Non-pigmented ciliary epithelial cell (primary cell): Measurements from ENCODE around the gene PODXL.
A peak's percentile ranks its signal among the peaks of the same experiment; 100 is the strongest.
"Not testable (repeated sequence)": the region's sequence is repeated elsewhere in the genome, so short reads cannot be mapped to it uniquely, and the experiment has no call there.

Source experiments
- DNase-seq: peaks from one replicate; pipeline ENCODE4 v3.0.0-alpha.2; 2010; ENCODE audit warnings: low read depth

Gene PODXL

DNA sequence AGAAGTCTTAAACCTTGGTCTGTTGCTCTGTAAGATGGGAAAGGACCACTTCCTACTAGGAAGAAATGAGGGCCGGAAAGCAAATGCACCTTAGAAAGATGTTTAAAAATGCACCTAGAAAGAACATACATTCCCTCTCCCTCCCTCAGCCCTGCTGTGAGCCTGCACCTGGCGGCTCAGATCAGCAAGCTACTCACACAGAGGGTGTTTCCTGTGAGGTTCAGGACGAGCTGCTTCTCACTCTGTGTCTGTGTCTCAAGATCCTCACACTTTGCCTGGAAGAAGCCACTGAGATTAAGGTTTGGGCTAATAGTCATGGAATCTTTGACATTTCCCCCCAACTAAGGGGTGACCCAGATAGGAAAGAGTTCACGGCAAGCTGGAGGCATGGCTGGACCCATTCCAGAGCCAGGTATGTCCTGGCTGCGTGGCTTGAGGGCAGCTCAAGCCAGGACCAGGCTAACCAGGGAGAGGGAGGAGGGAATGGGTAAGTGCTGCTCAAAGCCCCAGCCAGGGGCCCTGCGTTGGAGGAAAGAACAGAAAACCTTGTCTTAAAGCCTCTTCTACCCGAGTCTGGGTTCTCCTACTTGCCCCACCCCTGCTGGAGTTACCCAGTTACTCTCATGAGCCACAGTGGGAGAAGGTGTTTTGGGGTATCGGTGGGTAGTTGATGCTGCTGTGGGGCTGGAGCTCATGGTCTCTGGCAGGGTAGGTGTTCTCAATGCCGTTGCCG, 47.5 kb downstream of the PODXL start:
- DNase-seq = no peak

DNA sequence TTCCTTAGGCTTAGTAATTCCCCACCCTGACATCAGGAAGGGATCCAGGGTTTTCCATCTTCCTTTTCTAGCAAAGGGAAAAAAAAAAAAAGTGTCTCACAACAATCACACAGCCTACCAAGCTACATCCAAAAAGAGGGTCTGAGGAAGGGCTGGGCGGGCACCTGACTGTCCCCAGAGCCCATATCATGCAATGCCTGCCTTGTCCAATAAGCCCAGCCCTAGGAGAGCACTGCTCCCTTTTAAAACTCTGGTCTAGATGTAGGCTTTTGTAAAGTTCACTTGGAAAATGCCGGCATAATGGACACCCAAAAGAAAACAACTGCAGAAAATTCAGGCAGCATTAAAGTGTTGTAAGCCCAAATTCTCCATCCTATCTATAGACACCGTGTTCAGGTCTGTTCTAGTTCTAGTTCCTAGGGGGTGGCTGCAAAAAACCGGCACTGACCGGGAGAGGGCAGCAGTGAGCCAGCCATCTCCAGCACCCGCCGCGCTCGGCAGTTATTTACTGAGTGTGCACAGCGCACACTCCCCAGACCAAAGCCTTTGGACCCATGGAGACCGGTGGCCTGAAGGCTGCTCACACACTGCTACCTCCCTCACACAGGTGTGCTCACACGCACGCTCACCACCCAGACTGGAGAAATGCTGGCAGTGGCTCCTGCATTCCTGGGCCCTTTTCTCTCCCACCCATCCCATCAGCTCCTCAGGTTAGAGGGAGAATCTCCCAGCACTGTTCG, 48.7 kb downstream of the PODXL start:
- DNase-seq = no peak

DNA sequence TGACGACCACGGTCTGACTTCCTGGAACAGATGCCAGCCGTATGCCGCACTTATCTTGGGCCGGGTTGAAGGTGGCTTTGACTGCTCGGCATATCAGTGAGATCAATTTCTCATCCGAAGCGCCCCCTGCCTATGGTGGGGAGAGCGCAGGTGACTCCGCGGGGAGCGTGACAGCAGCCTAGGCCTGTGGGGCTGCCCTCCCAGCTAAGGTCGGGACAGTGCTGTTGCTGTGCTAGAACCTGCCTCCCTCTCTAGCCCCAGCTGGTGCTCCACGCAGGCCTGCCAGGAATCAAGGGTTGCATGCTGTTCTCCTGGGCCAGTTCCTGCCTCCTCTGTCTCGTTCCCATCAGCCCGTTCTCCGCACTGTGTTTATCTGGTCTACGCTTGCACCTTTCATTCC, 49.8 kb downstream of the PODXL start:
- no peak for DNase-seq

DNA sequence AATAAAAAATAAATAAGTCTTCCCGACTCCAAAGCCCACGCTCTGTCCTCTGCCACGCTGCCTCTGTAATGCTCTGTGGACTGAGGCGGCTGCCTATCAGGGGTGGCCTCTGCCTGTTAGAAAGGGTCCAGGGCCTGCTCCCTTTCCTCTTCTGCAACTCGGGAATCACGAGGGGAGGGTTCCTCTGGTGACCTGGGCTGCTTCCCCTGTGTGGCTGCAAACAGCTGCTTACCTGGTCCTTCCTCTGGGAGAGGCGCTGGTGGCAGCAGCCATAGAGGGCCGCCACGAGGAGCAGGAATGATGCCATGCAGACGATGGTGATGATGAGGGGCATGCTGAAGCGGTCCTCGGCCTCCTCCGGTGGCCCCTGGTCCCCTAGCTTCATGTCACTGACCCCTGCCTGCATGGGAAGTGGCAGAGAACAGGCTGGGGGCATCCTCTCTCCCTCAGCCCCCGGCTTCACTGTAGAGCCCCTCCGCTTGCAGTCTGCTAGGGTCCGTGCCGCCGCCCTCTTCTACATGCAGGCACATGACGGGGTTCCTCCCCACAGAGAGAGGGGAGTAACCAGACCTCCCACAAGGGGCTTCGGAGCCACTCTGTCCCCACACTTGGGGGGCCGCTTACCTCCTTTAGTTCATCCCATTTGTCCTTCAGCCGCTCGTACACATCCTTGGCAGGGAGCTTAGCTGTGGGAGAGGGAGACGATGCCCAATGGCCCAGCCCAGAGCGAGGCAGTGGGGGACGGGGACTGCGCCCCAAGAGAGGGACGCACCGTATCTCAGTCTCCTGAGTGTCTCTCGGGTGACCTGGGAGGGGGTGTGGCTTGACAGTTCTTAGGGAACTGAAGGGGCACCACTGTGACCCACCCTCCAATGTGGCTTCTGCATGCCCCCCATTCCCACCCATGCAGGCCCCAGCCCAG, 50.5 kb downstream of the PODXL start:
- no peak for DNase-seq

DNA sequence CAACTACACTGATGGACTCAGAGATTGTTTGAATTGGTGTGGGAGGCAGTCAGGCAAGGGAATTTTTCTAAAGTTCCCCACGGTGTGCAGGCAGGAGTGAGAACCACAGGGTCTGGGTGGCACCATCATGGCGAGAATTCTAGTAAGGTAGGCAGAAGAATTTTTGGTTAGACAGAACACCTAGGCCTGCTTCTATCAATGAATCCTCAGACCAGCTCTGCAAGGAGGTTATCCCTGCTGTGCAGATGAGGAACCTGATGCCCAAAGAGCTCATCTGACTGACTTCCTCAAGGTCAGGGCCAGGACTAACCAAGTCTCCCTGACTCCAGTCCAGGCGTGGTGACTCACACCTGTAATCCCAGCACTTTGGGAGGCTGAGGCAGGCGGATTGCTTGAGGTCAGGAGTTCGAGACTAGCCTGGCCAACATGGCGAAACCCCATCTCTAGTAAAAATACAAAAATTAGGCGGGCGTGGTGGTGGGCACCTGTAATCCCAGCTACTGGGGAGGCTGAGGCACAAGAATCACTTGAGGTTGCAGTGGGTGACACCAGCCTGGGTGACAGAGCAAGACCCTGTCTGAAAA, 51.3 kb downstream of the PODXL start:
- DNase-seq = not testable (repeated sequence)

DNA sequence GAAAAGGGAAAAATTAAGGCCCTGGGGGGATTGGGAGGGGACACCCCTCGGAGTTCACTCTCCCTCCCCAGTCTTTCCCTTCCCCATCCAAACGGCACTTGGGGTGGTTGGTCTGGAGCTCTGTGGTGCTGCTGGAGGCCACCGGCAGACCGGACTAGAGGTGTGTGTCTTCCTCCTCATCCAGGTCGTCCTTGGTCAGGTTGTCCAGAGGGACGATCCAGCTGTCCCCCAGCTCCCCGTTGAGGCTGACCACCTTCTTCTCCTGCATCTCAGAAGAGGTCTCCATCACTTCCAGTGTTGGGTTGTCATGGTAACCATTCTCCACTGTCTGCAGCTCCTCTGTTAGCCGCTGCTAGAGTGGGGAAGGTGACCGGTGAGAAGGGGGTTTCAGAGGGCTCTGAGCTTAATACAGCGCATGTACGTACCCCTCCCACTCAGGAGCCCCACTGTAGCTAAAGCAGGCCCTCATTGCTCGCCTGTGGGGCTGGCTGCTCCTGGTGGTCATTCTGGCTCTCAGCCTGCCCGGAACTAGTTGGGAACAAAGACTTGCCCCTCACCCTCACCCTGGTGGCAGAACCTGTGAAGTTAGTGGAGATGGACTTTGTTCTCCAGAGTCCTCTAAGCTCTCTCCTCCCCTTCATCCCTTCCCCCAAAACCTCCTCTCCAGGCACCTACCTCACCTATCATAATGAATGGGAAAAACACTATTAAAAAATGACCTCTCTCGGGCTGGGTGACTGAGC, 52.1 kb downstream of the PODXL start:
- DNase-seq = no peak

DNA sequence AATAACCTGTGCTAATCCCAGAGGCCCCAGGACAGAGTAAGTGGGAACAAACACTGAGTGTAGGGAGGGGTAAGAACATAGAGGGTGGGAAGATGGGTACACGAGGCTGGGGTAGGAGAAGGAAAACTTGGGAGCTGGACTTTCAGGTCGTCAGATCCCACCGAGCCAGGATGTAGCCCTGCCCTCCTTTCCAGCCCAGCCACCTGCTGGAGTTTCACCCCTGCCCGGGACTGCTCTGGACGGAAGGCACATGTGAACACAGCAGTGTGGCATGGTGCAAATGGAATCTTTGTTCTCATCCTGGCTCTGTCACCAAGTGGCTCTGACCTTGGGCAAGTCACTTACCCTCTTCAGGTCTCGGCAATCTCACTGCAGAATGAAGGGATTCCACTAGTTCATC, 52.8 kb downstream of the PODXL start:
- DNase-seq = no peak

DNA sequence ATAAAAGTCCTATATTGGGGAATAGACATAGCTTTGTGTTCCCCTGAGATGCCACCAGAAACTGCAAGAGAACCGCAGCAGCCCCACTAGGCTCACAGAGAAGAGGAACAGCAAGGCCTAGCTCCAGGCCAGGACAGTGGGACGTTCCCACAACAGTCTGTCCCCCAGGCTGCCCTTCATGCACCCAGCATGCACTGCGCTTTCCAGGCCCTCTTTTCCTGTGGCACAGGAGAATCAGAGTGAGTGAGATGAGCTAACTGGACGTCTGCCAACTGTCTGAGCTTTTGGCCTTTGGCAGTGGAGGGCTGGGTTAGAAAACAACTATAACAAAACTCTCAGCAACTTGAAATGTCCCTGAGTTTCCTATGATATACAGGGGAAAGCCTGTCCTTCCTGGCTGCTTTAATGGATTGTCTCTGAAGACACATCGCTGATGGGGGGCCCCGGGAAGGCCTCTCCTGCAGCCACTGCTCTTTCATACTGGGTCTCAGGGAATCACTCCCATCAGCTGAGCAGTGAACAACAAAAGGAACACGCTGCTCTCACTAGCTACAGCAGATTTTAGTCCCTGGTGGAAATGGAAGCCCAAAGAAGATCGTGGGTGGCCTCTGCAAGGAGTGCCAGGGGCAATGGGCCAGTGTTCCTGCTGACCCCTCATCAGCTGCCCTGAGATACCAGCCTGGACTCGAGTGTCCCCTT, 53.5 kb downstream of the PODXL start:
- DNase-seq = no peak

DNA sequence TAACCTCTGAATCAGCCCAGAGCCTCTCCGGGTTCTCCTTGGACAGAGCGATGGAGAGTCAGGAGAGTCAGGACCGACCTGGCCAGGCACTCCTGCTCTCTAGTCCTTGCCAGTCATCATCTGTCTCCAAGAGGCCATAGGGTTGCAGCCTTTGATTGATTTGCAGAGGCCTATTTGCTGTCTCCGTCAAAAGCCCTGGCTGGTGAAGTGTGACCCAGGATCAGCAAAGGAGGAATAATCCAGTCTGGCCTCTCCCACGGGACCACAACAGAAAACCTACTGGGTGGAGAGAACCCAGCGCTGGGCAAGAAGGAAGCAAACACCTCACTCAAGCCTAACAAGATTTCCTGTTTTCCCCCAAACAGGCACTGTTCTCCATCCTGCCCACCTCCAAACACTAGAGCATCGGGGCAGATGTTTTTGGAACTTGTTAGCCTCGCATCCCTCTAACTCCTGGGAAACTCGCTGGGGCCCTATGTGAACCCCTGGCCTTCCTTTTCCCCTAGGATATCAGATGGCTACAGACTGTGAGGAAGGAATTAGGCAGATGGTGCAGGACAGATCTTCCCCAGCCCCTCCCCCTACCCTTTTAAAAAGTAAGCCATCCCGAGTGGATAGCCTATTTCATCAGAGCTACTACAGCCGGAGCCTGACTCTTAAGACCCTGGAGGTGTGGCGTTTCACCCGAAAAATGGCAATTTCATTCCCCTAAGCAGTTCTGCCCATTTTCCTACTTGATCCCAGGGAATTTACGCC, 54.3 kb downstream of the PODXL start:
- no peak for DNase-seq

DNA sequence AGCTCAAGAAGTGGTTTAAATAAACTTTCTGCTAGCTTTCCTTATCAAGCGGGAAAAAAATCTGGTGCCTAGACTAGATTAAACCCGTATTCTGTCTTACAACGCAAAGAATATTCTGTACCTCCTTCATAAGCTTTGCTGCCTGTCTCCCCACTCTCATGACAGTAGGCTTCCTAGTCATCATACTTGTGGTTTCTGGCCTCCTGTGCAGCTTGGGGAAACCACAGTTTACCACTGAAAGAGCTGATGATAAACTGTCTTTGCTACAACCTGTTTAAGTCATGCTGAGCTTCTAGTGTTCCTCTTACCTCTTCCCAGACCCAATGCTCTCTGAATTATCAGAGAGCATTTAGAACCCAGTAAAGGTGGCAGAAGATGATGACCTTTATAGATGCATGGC, 55.0 kb downstream of the PODXL start:
- peak; percentile 61 for DNase-seq

DNA sequence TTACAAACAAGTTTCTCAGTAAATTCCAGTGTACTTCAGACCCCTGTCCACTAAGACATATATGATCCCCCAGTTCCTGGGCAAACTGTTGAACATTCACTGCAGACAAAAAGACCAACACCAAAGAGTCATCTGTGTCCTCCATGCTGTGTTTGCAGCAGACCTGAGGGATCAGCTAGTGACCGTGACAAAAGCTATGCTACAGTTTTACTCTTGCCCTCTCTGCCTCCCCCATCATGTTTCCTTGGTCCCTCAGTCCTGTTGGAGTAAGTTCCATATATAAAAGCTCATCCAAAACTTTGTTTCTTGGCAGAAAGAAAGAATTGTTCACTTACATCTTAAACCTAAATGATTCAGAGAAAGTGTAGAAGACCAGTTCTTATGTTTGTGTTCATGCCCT, 56.1 kb downstream of the PODXL start:
- no peak for DNase-seq

DNA sequence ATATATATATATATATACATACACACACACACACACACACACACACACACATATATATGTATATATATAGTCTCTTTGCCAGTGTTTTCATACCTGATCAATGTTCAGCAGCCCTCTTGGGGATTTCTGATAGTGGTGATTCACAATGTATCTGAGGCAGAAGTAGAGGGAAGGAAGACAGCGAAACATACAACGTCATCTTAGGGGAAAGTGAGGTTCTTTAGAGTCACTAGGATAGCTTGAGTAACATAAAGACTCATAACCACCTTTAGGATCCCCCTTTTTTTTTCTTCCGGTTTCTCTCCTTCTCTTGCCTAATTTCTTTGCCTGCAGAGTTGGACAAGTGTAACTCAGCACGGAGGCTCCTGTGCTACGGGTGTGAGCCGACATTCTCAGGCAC, 56.6 kb downstream of the PODXL start:
- DNase-seq = no peak

DNA sequence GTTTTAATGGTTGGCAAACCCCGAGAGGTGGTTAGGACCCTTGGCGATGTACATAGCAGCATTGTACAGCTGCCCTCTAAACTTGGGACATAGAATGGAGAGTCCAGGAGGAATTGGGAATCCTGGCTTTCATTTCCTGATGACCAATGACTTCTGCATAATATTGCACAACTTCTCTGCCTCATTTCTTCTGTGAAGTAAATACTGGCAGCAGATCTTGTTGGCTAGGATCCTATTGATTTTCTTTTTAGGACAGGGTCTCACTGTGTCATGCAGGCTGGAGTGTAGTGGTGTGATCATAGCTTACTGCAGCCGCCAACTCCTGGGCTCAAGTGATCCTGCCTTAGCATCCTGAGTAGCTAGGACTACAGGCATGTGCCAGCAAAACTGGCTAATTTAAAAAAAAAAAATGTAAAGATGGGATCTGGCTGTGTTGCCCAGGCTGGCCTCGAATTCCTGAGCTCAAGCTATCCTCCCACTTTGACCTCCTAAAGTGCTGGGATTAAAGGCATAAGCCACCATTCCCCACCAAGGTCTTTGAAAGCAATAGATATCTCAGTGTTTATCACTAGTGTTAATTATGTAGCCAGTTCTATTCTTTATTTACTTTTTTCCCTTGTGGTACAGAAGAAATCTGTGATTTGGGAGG, 58.1 kb downstream of the PODXL start:
- DNase-seq = no peak

DNA sequence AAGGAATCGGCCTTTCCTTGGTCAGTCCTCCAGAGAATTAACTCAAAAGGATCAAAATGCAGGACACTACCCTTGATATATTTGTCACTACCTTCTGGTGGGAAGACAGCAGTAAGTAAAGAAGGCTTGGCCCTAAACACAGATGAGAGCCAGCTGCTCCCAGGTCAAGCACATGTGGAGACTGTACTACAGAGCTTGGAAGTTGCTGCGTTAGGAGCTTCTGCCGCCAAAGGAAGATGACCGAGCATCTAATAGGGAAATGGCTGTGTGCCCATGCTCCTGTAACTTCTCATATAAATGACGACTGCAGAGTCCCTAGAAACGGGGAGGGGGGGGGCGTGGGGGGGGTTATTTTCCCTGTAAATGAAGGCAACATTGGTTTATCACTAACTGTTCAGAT, 59.0 kb downstream of the PODXL start:
- no peak for DNase-seq

DNA sequence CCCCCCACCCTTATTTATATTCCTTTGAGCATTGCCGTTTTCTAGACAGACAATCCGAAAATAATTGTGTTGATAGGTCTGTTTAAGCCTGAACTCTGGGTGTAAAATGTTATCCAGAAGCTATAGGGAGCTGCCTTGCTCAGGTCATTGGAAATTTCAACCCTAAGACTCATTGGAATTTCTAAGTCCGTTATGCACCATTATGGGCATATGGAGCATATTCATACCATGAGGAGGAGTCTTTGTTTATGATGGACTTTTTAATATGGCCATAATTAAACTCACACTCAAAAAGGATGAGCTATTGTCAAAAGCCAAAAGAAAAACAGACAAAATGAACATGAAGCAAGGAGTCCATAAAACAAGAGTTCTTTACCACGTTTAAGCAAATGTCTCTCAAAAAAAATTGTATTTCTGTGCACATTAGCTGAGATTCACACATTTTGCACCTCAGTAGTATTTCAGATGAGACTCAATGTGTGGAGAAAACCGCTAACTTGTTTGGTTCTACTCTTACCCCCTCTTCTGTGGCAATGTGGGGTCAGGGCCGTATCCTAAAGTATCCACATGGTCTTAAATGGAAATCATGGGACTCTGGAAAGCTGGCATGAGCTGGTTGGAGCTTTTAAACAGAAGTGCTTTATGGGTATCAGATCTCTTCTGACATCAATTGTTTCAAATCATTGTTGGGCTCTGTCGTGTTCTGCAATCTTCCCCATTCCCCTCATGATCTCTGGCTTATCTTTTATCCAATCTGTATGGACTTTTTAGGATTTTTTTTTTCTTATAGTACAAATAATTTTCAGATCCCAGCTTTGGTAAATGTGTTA, 60.5 kb downstream of the PODXL start:
- DNase-seq = no peak

DNA sequence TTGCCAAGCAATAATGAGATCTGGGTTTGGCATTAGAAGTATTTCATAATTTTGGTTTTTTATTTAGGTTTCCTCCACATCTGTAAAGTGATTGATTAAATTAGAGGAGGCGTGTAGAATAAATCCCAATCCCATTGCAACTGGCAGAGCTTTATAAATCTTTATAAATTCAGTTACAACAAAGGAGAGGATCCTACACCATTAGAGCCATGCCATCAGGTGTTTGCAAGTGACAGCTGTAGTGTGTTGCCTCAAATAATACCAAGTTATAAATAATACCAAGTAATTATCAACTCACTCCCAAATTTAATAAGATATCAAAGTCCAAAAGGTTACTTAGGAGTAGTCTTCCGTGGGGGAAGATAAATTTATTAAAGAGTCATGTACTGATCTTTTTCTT, 62.2 kb downstream of the PODXL start:
- no peak for DNase-seq

DNA sequence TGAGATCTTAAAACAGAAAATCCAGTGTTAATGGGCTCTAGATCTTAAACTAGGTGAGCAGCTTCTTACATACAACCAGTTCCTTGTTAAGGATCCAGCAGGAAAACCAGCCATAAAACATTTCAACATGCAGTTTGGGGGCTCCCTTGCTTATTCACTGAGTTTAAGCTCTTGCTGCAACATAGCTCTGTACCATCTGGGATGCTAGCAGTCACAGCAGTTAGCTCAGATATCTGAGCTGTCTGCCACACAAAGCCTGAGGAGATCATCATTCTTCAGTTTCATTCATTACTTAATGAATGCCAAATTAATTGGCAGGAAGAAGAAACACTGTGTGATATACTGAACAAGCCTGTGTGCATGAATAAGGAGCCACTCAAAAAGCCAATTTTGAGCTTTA, 62.8 kb downstream of the PODXL start:
- no peak for DNase-seq

DNA sequence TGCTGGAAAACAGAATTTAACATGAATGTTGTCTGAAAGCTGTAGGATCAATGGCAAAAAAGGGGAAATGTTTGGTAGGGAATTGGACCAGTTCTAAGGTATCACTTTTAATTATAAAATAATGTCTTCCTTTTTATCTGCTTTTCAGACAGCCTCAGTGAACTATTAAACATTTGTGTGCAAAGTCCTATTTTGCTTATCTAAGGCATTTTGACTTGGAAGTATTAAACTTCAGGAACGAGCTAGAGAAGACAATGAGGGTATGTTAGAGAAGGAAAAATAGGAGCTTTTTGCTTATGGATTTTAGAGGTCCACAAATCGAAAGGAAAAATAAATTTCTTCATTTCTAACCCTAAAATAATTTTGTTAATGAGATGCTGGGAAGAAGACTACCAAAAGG, 63.3 kb downstream of the PODXL start:
- no peak for DNase-seq

DNA sequence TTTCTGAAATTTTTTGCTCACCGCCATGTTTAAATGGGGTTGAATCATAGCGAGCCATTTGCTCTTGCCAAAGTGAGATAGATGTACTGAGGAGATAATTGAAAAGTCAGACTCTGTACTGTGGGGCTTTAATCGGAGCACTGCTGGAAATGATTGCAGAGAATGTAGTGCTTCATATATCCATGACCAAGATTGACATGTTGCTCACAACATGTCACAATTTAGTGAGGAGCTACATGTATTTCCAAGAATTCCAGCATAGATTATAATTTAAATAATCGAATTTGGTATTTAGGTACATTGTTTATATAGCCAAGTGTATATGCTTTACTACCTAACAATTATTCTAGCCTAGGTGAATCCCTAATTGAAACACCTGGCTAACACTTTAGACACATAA, 66.5 kb downstream of the PODXL start:
- DNase-seq = no peak
